ENCODE measurements around the gene RAB40AL. TPM values are rescaled to one million over a fixed set of nuclear protein-coding genes. Genes with fewer than 3 reads are reported as not detected.

The RAB40AL gene
- total and polyA plus RNA-seq, 10 donors: 0.09 to 2.0 (median 1.7) TPM; not detected in 2

- WGBS, 5 donors: 50 to 100% (median 72%) methylated on average over 2 of the region's 2 CpGs
- Histone ChIP-seq H3K9me3 (no peaks in the 10 kb centered on the region), H3K4me3 (no peak overlapping the region), H3K4me1 (no peaks in the 10 kb centered on the region), H3K36me3 (no peaks in the 10 kb centered on the region), H3K27me3 (replicated peaks in 1 of 7) (no peaks in the 10 kb centered on the region), H3K27ac (no peak overlapping the region)
- intact Hi-C loops (cut with DNase I; ENCODE audit: low total_unique reads): no loop called here
- DNase-seq: no peak
- no peak for TF ChIP-seq POLR2AphosphoS5 (IDR thresholded peaks at IDR 0.05)
These were observed 46.1 kb downstream of the RAB40AL start for GRCh38 chrX:102983205-102983604.

GRCh38 chrX:102985192-102985591, 48.1 kb downstream of the RAB40AL start:
- no peaks in the 10 kb centered on the region for H3K9me3 ChIP-seq
- TF ChIP-seq CTCF (IDR thresholded peaks at IDR 0.05 in 8 of 11, conservative IDR thresholded peaks at IDR 0.05 in 3 of 11): no peak
- H3K4me1 ChIP-seq: no peaks in the 10 kb centered on the region
- intact Hi-C loops (cut with DNase I; ENCODE audit: low total_unique reads): no loop called here
- WGBS, 5 donors: 26 to 59% (median 38%) methylated on average over 3 of the region's 3 CpGs
- H3K27ac ChIP-seq: peak overlapping the region in 1 of 8 donors; percentile 18
- no peaks in the 10 kb centered on the region for H3K36me3 ChIP-seq
- no peak overlapping the region for H3K4me3 ChIP-seq
- no peaks in the 10 kb centered on the region for H3K27me3 ChIP-seq (replicated peaks in 1 of 7)
- no peak for DNase-seq

Other genes starting within 250 kb of the RAB40AL start
- gene GPRASP2, start 224.8 kb upstream of the RAB40AL start, total RNA-seq: 10 to 100 TPM in 4 of 7 donors, 1 to 10 TPM in 3; 6.9 to 14.5 (median 10.3) TPM
- 1 to 10 TPM; 1.7 to 4.4 (median 2.0) TPM for gene GPRASP2, start 224.8 kb upstream of the RAB40AL start, polyA plus RNA-seq
- gene GPRASP3, start 216.5 kb upstream of the RAB40AL start, total RNA-seq: 10 to 100 TPM in 1 of 7 donors, 1 to 10 TPM in 6; 2.2 to 12.8 (median 5.2) TPM
- under 1 TPM; 0.37 to 0.86 (median 0.47) TPM for gene GPRASP3, start 216.5 kb upstream of the RAB40AL start, polyA plus RNA-seq
- gene BEX1, start 126.9 kb downstream of the RAB40AL start, total RNA-seq: 1 to 10 TPM in 6 of 7 donors, under 1 TPM in 1; 0.85 to 3.4 (median 1.4) TPM
- 1 to 10 TPM in 2 of 3 donors, under 1 TPM in 1; 1.00 to 5.9 (median 1.9) TPM for gene BEX1, start 126.9 kb downstream of the RAB40AL start, polyA plus RNA-seq
- gene NXF3, start 155.9 kb downstream of the RAB40AL start, total RNA-seq: 1 to 10 TPM in 1 of 7 donors, under 1 TPM in 6; 0.46 to 1.8 (median 0.67) TPM
- gene NXF3, start 155.9 kb downstream of the RAB40AL start, polyA plus RNA-seq: under 1 TPM; 0.26 to 0.83 (median 0.61) TPM